HCT116 (cell line): ENCODE measurements around the gene GABBR2. TPM values are rescaled to one million over a fixed set of nuclear protein-coding genes. Genes with fewer than 3 reads are reported as not detected.
"Not testable (repeated sequence)": the region's sequence is repeated elsewhere in the genome, so short reads cannot be mapped to it uniquely, and the experiment has no call there.

Experiments
- ATAC-seq: fragments of 200-7000 bp; cut with Tn5 transposase; 2 replicates; pipeline ENCODE4 v1.9.1; 2020; ENCODE audit warnings: mild to moderate bottlenecking, moderate library complexity
- BruUV-seq: library from RNA; stranded (reverse); fragments of 400-500 nt; replicated peaks from 2 replicates; lab custom pipeline; 2021; lab: Mats Ljungman, UMichigan
- CTCF ChIA-PET: fragments of 300-600 bp; sonication (Branson Sonifier 250); formaldehyde crosslinking; loops from one replicate; lab custom pipeline; 2021; ENCODE audit warnings: antibody characterized with exemption; lab: Charles Lee
- POLR2A ChIA-PET: fragments of 300-600, 350-600 bp; sonication (Branson Sonifier 250); formaldehyde crosslinking; loops from one replicate; lab custom pipeline; 2021; ENCODE audit warnings: antibody characterized with exemption; lab: Charles Lee
- RAD21 ChIA-PET, 2 experiments: fragments of 300-600 bp; sonication (Branson Sonifier 250); formaldehyde crosslinking; loops; one replicate each; lab custom pipeline; 2023; ENCODE audit warnings: low total read pairs in 2 of 2; ENCODE audit not compliant: uncharacterized antibody in 2 of 2, unreplicated experiment in 2 of 2, low non-redundant PET in 1 of 2; lab: Charles Lee
- DNase-seq: peaks from one replicate; pipeline ENCODE4 v3.0.0-alpha.2; 2010; ENCODE audit warnings: low read depth, low spot score
- H2AFZ ChIP-seq: fragments of 200-600 bp; shearing (Covaris generic), sonication (generic); 2 replicates; pipeline ENCODE4 v1.6.1; 2017; ENCODE audit warnings: low read depth, mixed run types, mixed read lengths, antibody characterized with exemption, low read length; ENCODE audit not compliant: poor library complexity, severe bottlenecking
- H3K27ac ChIP-seq: 2 replicates; pipeline ENCODE4 v1.5.1; 2012; ENCODE audit warnings: low read depth, low read length
- H3K27me3 ChIP-seq: fragments of 200-600 bp; sonication (generic); 2 replicates; pipeline ENCODE4 v1.6.1; 2016; ENCODE audit warnings: mixed run types, low read length, mixed read lengths; ENCODE audit not compliant: insufficient read depth
- H3K36me3 ChIP-seq, 2 experiments: fragments of 200-500 bp in 1 of 2; fragments of 200-600 bp in 1 of 2; sonication (Bioruptor generic) in 1 of 2; sonication (generic) in 1 of 2; 2 replicates each; pipeline versions ENCODE4 v1.5.1 to v1.6.1; 2014 to 2016; ENCODE audit warnings: low read length in 2 of 2, inconsistent platforms in 1 of 2, mixed read lengths in 1 of 2, mixed run types in 1 of 2; ENCODE audit not compliant: insufficient read depth in 2 of 2, control insufficient read depth in 1 of 2
- H3K4me1 ChIP-seq, 2 experiments: fragments of 200-600 bp in 1 of 2; sonication (generic) in 1 of 2; 2 replicates each; pipeline versions ENCODE4 v1.5.1 to v1.6.1; 2012 to 2017; ENCODE audit warnings: low read length in 2 of 2, inconsistent platforms in 1 of 2, mild to moderate bottlenecking in 1 of 2, mixed read lengths in 1 of 2, mixed run types in 1 of 2, moderate library complexity in 1 of 2; ENCODE audit not compliant: insufficient read depth in 2 of 2, control insufficient read depth in 1 of 2
- H3K4me2 ChIP-seq: fragments of 200-600 bp; sonication (generic); 2 replicates; pipeline ENCODE4 v1.6.1; 2017; ENCODE audit warnings: mixed run types, low read length, mixed read lengths
- H3K4me3 ChIP-seq, 2 experiments: fragments of 200-600 bp in 1 of 2; sonication (generic) in 1 of 2; replicated peaks in 1 of 2; 2 replicates each; pipeline ENCODE4 v1.5.1; 2011 to 2016; ENCODE audit warnings: low read length in 2 of 2, control low read depth in 1 of 2, low read depth in 1 of 2, mild to moderate bottlenecking in 1 of 2, mixed read lengths in 1 of 2, mixed run types in 1 of 2
- H3K79me2 ChIP-seq: fragments of 200-600 bp; sonication (generic); 2 replicates; pipeline ENCODE4 v1.6.1; 2017; ENCODE audit warnings: mild to moderate bottlenecking, mixed run types, low read length, moderate library complexity, mixed read lengths; ENCODE audit not compliant: insufficient read depth
- H3K9ac ChIP-seq: fragments of 200-600 bp; sonication (generic); 2 replicates; pipeline ENCODE4 v1.6.1; 2016; ENCODE audit warnings: low read length, mixed read lengths
- H3K9me2 ChIP-seq: fragments of 200-600 bp; sonication (generic), shearing (Covaris generic); 2 replicates; pipeline ENCODE4 v1.6.1; 2017; ENCODE audit warnings: mixed run types, mild to moderate bottlenecking, moderate library complexity; ENCODE audit not compliant: insufficient read depth
- H3K9me3 ChIP-seq, 2 experiments: fragments of 200-500 bp in 1 of 2; fragments of 200-600 bp in 1 of 2; sonication (Bioruptor generic) in 1 of 2; sonication (generic) in 1 of 2; 2 replicates each; pipeline ENCODE4 v1.6.1; 2014 to 2017; ENCODE audit warnings: low read length in 2 of 2, mixed read lengths in 2 of 2, inconsistent platforms in 1 of 2, low read depth in 1 of 2, mild to moderate bottlenecking in 1 of 2, mixed run types in 1 of 2, moderate library complexity in 1 of 2; ENCODE audit not compliant: control insufficient read depth in 1 of 2, insufficient read depth in 1 of 2
- H4K20me1 ChIP-seq: fragments of 200-600 bp; sonication (generic), shearing (Covaris generic); 2 replicates; pipeline ENCODE4 v1.6.1; 2017; ENCODE audit warnings: mixed run types, mild to moderate bottlenecking, moderate library complexity; ENCODE audit not compliant: insufficient read depth
- ATF3 ChIP-seq: IDR thresholded peaks from 2 replicates; pipeline ENCODE4 v1.6.1; 2012
- CTCF ChIP-seq, 3 experiments: fragments of 200-600 bp in 1 of 3; sonication (generic) in 1 of 3; IDR thresholded peaks in 2 of 3; conservative IDR thresholded peaks in 1 of 3; 2 replicates each; pipeline ENCODE4 v1.5.1; 2012 to 2017; ENCODE audit warnings: low read depth in 2 of 3, low read length in 2 of 3, antibody characterized with exemption in 1 of 3, borderline replicate concordance in 1 of 3, control low read depth in 1 of 3, mild to moderate bottlenecking in 1 of 3, mixed read lengths in 1 of 3, mixed run types in 1 of 3, moderate library complexity in 1 of 3; ENCODE audit not compliant: insufficient read depth in 1 of 3
- EZH2phosphoT487 ChIP-seq: fragments of 200-600 bp; IDR thresholded peaks from 2 replicates; pipeline ENCODE4 v1.6.1; 2018; ENCODE audit warnings: antibody characterized with exemption, borderline replicate concordance
- FOSL1 ChIP-seq: IDR thresholded peaks from 2 replicates; pipeline ENCODE4 v1.6.1; 2012; ENCODE audit warnings: low read depth
- JUND ChIP-seq: IDR thresholded peaks from 2 replicates; pipeline ENCODE4 v1.6.1; 2012
- MAX ChIP-seq: IDR thresholded peaks from 2 replicates; pipeline ENCODE4 v1.6.1; 2012
- SP1 ChIP-seq: IDR thresholded peaks from 2 replicates; pipeline ENCODE4 v1.6.1; 2012; ENCODE audit warnings: low read depth
- SRF ChIP-seq: IDR thresholded peaks from 2 replicates; pipeline ENCODE4 v1.6.1; 2012; ENCODE audit warnings: low read depth
- TCF7L2 ChIP-seq: IDR thresholded peaks from 2 replicates; pipeline ENCODE4 v1.7.0; 2011; ENCODE audit warnings: borderline replicate concordance, inconsistent platforms; ENCODE audit not compliant: insufficient read depth, insufficient read length; ENCODE audit errors: extremely low read depth
- YY1 ChIP-seq: IDR thresholded peaks from 2 replicates; pipeline ENCODE4 v1.6.1; 2011; ENCODE audit warnings: low read length, low read depth, moderate library complexity, mild to moderate bottlenecking; ENCODE audit not compliant: insufficient replicate concordance; ENCODE audit errors: extremely low read depth
- intact Hi-C: fragments of 100-400 bp; cut with micrococcal nuclease; formaldehyde crosslinking; loops from 2 replicates; pipeline ENCODE4 v1.10.0; 2022
- total RNA-seq: library from RNA; stranded (reverse); gene quantifications from one replicate; pipeline ENCODE4 v1.2.1, GENCODE V29; 2021; ENCODE audit not compliant: unreplicated experiment

The GABBR2 gene
- total RNA-seq, 1 experiment from 2014 or later = 0.15 TPM

GRCh38 chr9:98269652-98270051, 439.1 kb downstream of the GABBR2 start:
- H3K9ac ChIP-seq, RAD21 ChIA-PET, H3K9me3 ChIP-seq, H3K9me2 ChIP-seq, POLR2A ChIA-PET, H3K27ac ChIP-seq, BruUV-seq, CTCF ChIA-PET, H3K4me2 ChIP-seq, H3K27me3 ChIP-seq, H3K79me2 ChIP-seq, DNase-seq, H3K36me3 ChIP-seq, ATAC-seq, H3K4me1 ChIP-seq, H3K4me3 ChIP-seq, H2AFZ ChIP-seq, intact Hi-C loops, H4K20me1 ChIP-seq: not testable (repeated sequence)

- H3K36me3 ChIP-seq, H4K20me1 ChIP-seq, RAD21 ChIA-PET, H3K9me2 ChIP-seq, DNase-seq, POLR2A ChIA-PET, H3K4me1 ChIP-seq, H3K27me3 ChIP-seq, ATAC-seq, H3K9ac ChIP-seq, H3K4me2 ChIP-seq, H3K4me3 ChIP-seq, CTCF ChIA-PET, BruUV-seq, H3K79me2 ChIP-seq, intact Hi-C loops, H2AFZ ChIP-seq, H3K27ac ChIP-seq, H3K9me3 ChIP-seq: not testable (repeated sequence)
Observed at GRCh38 chr9:98267556-98267955, 441.2 kb downstream of the GABBR2 start.

- Histone ChIP-seq H3K4me2 (no peak overlapping the region), H3K36me3 (no peaks in the 10 kb centered on the region), H3K4me3 (no peak overlapping the region), H3K79me2 (no peaks in the 10 kb centered on the region), H3K4me1 (no peaks in the 10 kb centered on the region), H3K27me3 (no peaks in the 10 kb centered on the region), H2AFZ (no peak overlapping the region), H3K9me2 (no peaks in the 10 kb centered on the region), H4K20me1 (no peaks in the 10 kb centered on the region), H3K27ac (no peak overlapping the region), H3K9ac (no peak overlapping the region), H3K9me3 (no peaks in the 10 kb centered on the region)
- ChIA-PET POLR2A (no interaction called here), CTCF (interaction anchor here (1.4 to 2.4 kb wide), 6 partner anchors 9 to 340 kb away, joined by 3 to 12 read pairs (median 4); partner anchors contain the start of genes NANS and TBC1D2), RAD21 (interaction anchor here in 1 of 2 experiments (0.5 to 1.4 kb wide), 2 partner anchors 51 to 59 kb away, joined by 3 read pairs; no protein-coding TSS in a partner anchor)
- ATAC-seq (no peak), DNase-seq (no peak)
- intact Hi-C loops = no loop called here
- no TSS peak for BruUV-seq
- TF ChIP-seq SP1 = no peak
- no peak for TF ChIP-seq TCF7L2
- TF ChIP-seq ATF3 = no peak
- no peak for TF ChIP-seq SRF
- TF ChIP-seq YY1 = no peak
- TF ChIP-seq CTCF (IDR thresholded peaks at IDR 0.05 in 2 of 3, conservative IDR thresholded peaks at IDR 0.05 in 1 of 3; ENCODE audit: borderline replicate concordance in 1 of 3, insufficient read depth in 1 of 3, low read depth in 2 of 3, low read length in 2 of 3) = no peak
- TF ChIP-seq JUND = no peak
- no peak for TF ChIP-seq FOSL1
- TF ChIP-seq EZH2phosphoT487 = no peak
- no peak for TF ChIP-seq MAX
Observed at GRCh38 chr9:98264516-98264915, 444.2 kb downstream of the GABBR2 start.
